Measurements from ENCODE around the gene ADAM33. TPM values are rescaled to one million over a fixed set of nuclear protein-coding genes. Genes with fewer than 3 reads are reported as not detected.

The ADAM33 gene
- total RNA-seq, 2 donors from 2014 or later, result 3.0 to 3.3 TPM

DNA sequence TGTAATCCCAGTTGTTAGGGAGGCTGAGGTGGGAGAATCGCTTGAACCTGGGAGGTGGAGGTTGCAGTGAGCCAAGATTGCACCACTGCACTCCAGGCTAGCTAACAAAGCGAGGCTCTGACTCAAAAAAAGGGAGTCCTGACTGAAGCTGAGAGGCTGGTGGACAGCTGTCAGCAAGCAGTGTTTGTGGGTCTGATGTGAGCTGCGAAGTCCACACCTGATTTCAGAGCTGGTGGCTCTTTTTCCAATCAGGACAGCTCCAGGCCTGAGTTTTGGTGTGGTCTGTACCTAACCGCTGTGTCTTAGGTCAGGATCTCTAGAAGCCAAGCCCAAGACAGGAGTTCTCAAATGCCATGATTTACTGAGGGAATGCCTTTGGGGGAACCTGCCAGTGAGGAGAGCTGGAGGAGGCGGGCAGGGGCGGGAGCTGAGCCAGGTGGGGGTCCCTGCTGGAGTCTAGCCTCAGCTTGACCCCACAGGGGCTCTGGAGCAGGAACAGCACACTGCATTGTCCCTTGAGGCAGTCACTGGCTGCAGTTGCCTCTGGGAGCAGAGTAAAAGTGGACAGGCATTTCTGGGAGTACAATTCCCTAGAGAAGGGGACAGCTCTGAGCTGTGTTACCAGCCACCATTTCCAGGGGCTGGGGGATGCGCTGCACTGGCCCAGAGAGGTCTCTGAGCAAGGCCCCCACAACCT is 23.6 kb downstream of the ADAM33 start:
- Mint-ChIP-seq H3K4me3 (no peak overlapping the region), H3K27ac (no peak overlapping the region), H3K36me3 (ENCODE audit: low read depth) (no peaks in the 10 kb centered on the region), H3K27me3 (ENCODE audit: insufficient read depth) (peaks cover 60% of the 10 kb centered on the region), H3K4me1 (peaks cover 4% of the 10 kb centered on the region), H3K9me3 (peaks cover 7% of the 10 kb centered on the region)
- Histone ChIP-seq H3K9ac (ENCODE audit: extremely low read depth, low read length, poor library complexity, severe bottlenecking) (no peak overlapping the region), H3K9me3 (ENCODE audit: control insufficient read depth, low read length) (no peaks in the 10 kb centered on the region), H3K4me1 (ENCODE audit: control insufficient read depth, insufficient read depth, low read length) (no peaks in the 10 kb centered on the region), H3K36me3 (ENCODE audit: control insufficient read depth, insufficient read depth, low read length) (no peaks in the 10 kb centered on the region), H3K4me3 (ENCODE audit: low read length) (no peak overlapping the region), H3K27me3 (ENCODE audit: control insufficient read depth, insufficient read depth, low read length, poor library complexity, severe bottlenecking) (peaks cover 44% of the 10 kb centered on the region), H3K27ac (ENCODE audit: low read depth, low read length) (no peak overlapping the region)
- no peak for TF ChIP-seq CTCF (conservative IDR thresholded peaks at IDR 0.05)
- 88 to 91% methylated on average over 4 to 7 of the region's 7 CpGs for WGBS, 2 experiments (ENCODE audit: insufficient coverage in 1 of 2, insufficient read length in 1 of 2)
- DNase-seq, result no peak

GRCh38 chr20:3655131-3655405 is 26.7 kb downstream of the ADAM33 start:
- Histone ChIP-seq H3K27ac (ENCODE audit: low read depth, low read length) (no peak overlapping the region), H3K4me3 (ENCODE audit: low read length) (no peak overlapping the region), H3K36me3 (ENCODE audit: control insufficient read depth, insufficient read depth, low read length) (no peaks in the 10 kb centered on the region), H3K9me3 (ENCODE audit: control insufficient read depth, low read length) (no peaks in the 10 kb centered on the region), H3K27me3 (ENCODE audit: control insufficient read depth, insufficient read depth, low read length, poor library complexity, severe bottlenecking) (peaks cover 13% of the 10 kb centered on the region), H3K4me1 (ENCODE audit: control insufficient read depth, insufficient read depth, low read length) (no peaks in the 10 kb centered on the region), H3K9ac (ENCODE audit: extremely low read depth, low read length, poor library complexity, severe bottlenecking) (no peak overlapping the region)
- no peak overlapping the region for H3K4me3 Mint-ChIP-seq
- H3K36me3 Mint-ChIP-seq (ENCODE audit: low read depth), result peaks cover 3% of the 10 kb centered on the region
- no peak for DNase-seq
- no peak overlapping the region for H3K27ac Mint-ChIP-seq
- peaks cover 5% of the 10 kb centered on the region for H3K9me3 Mint-ChIP-seq
- WGBS, 2 experiments (ENCODE audit: insufficient coverage in 1 of 2, insufficient read length in 1 of 2), result 93 to 97% methylated on average over 4 of the region's 4 CpGs
- peaks cover 4% of the 10 kb centered on the region for H3K4me1 Mint-ChIP-seq
- H3K27me3 Mint-ChIP-seq (ENCODE audit: insufficient read depth), result peaks cover 34% of the 10 kb centered on the region
- no peak for TF ChIP-seq CTCF (conservative IDR thresholded peaks at IDR 0.05)

DNA sequence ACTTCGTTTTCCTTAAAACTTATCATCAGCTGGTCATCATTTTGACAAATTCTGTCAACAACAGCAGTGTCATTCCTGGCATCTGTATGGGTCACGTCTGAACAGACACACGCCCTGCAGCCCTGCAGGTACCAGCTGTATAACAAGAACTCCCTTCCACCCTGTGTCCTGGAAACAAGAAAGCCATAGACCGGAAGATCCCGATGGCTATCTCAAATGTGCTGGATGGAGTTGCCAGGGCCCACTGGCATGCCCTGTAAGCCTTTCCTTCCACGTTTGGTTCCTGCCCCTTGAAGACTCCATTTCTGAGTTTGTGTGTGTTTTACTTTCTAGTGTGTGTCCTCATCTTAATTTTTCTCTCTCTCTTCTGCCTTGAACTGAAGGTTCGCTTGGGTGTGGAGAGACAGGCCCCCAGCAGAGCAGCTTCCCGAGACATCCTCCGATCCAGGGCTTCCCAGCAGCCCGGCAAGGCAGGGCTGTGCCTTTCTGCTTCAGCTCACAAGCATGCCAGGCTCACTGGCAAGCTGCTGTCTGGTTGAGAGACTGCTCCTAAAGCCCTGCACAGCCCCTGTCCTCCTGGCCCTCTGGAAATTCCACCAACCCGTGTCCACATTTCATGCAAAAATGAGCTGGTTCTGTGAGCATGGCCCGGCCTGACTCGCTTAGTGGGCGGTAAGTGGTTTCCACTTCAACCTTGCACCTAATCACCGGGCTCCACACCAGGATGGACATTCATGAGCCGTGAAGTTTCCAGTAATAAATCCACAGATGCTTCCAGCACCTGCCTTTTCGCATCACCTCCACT is 27.3 kb downstream of the ADAM33 start:
- no peaks in the 10 kb centered on the region for H3K36me3 ChIP-seq (ENCODE audit: control insufficient read depth, insufficient read depth, low read length)
- H3K27me3 ChIP-seq (ENCODE audit: control insufficient read depth, insufficient read depth, low read length, poor library complexity, severe bottlenecking), result peaks cover 7% of the 10 kb centered on the region
- H3K4me1 ChIP-seq (ENCODE audit: control insufficient read depth, insufficient read depth, low read length), result no peaks in the 10 kb centered on the region
- Mint-ChIP-seq H3K36me3 (ENCODE audit: low read depth) (peaks cover 3% of the 10 kb centered on the region), H3K9me3 (peaks cover 5% of the 10 kb centered on the region), H3K4me1 (peaks cover 2% of the 10 kb centered on the region), H3K4me3 (no peak overlapping the region), H3K27ac (no peak overlapping the region), H3K27me3 (ENCODE audit: insufficient read depth) (peaks cover 29% of the 10 kb centered on the region)
- no peaks in the 10 kb centered on the region for H3K9me3 ChIP-seq (ENCODE audit: control insufficient read depth, low read length)
- H3K9ac ChIP-seq (ENCODE audit: extremely low read depth, low read length, poor library complexity, severe bottlenecking), result no peak overlapping the region
- no peak for TF ChIP-seq CTCF (conservative IDR thresholded peaks at IDR 0.05)
- H3K4me3 ChIP-seq (ENCODE audit: low read length), result no peak overlapping the region
- WGBS, 2 experiments (ENCODE audit: insufficient coverage in 1 of 2, insufficient read length in 1 of 2), result 83 to 90% methylated on average over 10 to 17 of the region's 17 CpGs
- no peak for DNase-seq
- H3K27ac ChIP-seq (ENCODE audit: low read depth, low read length), result no peak overlapping the region
